Mesothelial cell of epicardium (in vitro differentiated cells): ENCODE results near the gene TBC1D2B. TPM values are rescaled to one million over a fixed set of nuclear protein-coding genes. Genes with fewer than 3 reads are reported as not detected.
"Not testable (repeated sequence)": the region's sequence is repeated elsewhere in the genome, so short reads cannot be mapped to it uniquely, and the experiment has no call there.

Source experiments
- DNase-seq, 2 experiments: peaks; one replicate each; pipeline ENCODE4 v3.0.0; 2021; ENCODE audit warnings: low spot score in 2 of 2; ENCODE audit not compliant: unreplicated experiment in 2 of 2
- H3K27ac Mint-ChIP-seq: 2 replicates; pipeline ENCODE4 v1.8.0; 2021; ENCODE audit warnings: mixed read lengths
- H3K27me3 Mint-ChIP-seq: 2 replicates; pipeline ENCODE4 v1.8.0; 2021; ENCODE audit warnings: low read depth, mixed read lengths
- H3K36me3 Mint-ChIP-seq: 2 replicates; pipeline ENCODE4 v1.8.0; 2021; ENCODE audit warnings: mixed read lengths
- H3K4me1 Mint-ChIP-seq: 2 replicates; pipeline ENCODE4 v1.8.0; 2021; ENCODE audit warnings: mixed read lengths
- H3K4me3 Mint-ChIP-seq: 2 replicates; pipeline ENCODE4 v1.8.0; 2021; ENCODE audit warnings: mild to moderate bottlenecking, moderate library complexity, mixed read lengths
- H3K9me3 Mint-ChIP-seq: 2 replicates; pipeline ENCODE4 v1.8.0; 2021; ENCODE audit warnings: mixed read lengths
- CTCF ChIP-seq: fragments of 200-600 bp; sonication (generic); IDR thresholded peaks from one replicate; pipeline ENCODE4 v1.5.0; 2021; ENCODE audit warnings: antibody characterized with exemption; ENCODE audit not compliant: unreplicated experiment
- total RNA-seq: library from RNA; stranded (reverse); gene quantifications from 3 replicates; pipeline ENCODE4 v1.2.1, GENCODE V29; 2021

The TBC1D2B gene
- total RNA-seq, 1 donor from 2014 or later = 39.8 TPM

DNA sequence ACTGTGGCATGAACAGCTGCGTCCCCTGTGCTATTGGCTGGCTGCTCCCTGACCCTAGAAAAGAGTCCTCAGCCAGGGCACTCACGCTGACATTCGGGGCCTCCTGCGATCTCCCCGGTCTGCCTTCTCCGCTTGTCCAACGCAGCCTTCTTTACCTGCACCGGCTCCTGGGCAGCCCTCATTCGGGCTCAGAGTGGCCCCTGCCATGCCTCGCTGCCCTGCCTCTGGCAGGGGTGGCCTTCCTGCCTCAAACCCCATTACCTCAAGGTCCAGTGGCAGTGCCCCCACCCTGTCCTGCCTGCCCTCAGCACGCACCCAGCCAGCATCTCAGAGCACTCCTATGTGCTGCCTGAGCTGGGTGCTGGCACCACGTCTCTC lies 86.5 kb downstream of the TBC1D2B start:
- TF ChIP-seq CTCF = no peak
- Mint-ChIP-seq H3K9me3 (no peaks in the 10 kb centered on the region), H3K27me3 (no peaks in the 10 kb centered on the region), H3K27ac (no peak overlapping the region), H3K4me1 (peaks cover 10% of the 10 kb centered on the region), H3K36me3 (no peaks in the 10 kb centered on the region), H3K4me3 (no peak overlapping the region)
- DNase-seq = no peak

DNA sequence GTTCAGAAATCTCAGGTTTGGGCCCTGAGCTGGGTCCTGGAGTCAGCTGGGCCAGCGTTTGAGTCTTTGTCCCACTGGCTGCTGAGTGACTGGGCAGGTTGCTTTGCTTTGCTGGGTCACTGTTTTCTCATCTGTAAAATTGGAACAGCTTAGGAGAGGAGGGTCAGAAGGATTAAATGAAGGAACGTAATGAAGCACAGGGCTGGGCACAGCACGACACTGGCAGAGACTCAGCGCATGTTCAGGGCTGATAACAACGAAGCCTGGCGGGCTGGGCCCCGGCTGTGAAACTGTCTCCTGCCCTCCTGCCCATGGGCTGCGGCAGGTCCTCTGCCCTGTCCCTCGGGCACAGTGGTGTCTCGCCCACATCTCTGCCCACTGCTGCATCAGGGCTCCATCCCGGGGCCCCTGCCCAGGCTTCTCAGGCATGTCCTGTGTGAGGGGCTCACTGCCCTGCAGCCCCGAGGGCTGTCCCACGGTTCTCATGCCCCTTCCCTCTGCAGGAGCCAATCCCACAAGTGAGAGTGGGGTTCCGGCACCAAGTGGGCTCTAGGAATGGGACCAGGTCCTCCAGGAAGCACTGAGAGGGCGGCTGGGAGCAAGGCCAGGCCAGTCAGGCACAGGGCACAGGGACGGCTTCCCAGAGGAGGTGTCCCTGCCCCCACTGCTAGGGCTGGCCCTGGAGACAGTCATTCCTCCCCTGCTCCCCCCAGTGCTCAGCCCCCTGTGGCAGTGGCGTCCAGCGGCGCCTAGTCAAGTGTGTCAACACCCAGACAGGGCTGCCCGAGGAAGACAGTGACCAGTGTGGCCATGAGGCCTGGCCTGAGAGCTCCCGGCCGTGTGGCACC lies 88.0 kb downstream of the TBC1D2B start:
- Mint-ChIP-seq H3K4me1 (peaks cover 10% of the 10 kb centered on the region), H3K27me3 (no peaks in the 10 kb centered on the region), H3K27ac (no peak overlapping the region), H3K9me3 (no peaks in the 10 kb centered on the region), H3K36me3 (no peaks in the 10 kb centered on the region), H3K4me3 (no peak overlapping the region)
- no peak for TF ChIP-seq CTCF
- no peak for DNase-seq

DNA sequence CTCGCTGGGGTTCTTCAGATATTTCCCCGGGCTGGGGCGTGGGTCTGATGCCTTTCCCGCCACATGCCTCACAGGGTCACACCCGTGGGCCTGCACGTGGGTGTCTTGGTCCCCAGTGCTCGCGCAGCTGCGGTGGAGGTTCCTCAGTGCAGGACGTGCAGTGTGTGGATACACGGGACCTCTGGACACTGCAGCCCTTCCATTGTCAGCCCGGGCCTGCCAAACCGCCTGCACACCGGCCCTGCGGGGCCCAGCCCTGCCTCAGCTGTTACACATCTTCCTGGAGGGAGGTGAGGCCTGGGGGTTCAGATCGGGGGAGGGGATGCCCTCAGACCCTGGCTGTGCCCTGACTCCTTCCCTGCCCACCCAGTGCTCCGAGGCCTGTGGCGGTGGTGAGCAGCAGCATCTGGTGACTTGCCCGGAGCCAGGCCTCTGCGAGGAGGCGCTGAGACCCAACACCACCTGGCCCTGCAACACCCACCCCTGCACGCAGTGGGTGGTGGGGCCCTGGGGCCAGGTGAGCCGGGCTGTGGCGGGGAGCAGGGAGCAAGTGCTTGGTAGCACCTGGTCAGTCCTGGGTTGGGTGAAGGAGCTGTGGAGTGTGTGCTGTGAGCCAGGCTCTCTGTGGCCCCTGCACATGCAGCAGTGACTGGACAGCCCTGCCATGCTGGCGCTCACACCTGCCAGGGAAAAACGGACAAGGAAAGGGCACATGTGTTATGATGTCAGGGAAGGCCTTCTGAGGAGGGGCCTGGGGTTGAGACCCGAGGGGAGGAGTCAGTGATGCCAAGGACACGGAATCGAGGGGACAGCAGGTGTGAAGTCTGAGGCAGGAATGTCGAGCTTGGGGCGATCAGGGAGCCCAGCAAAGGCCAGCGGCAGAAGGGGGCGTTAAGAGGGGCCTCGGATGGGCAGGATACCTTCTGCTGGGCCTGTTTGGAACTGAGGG lies 88.9 kb downstream of the TBC1D2B start:
- TF ChIP-seq CTCF = no peak
- Mint-ChIP-seq H3K9me3 (no peaks in the 10 kb centered on the region), H3K27me3 (peaks cover under 1% of the 10 kb centered on the region), H3K36me3 (no peaks in the 10 kb centered on the region), H3K27ac (peak overlapping the region; percentile 18), H3K4me1 (peaks cover 10% of the 10 kb centered on the region), H3K4me3 (no peak overlapping the region)
- no peak for DNase-seq

GRCh38 chr15:77987765-77988136 lies 89.8 kb downstream of the TBC1D2B start:
- not testable (repeated sequence) for H3K4me3 Mint-ChIP-seq, DNase-seq, H3K27me3 Mint-ChIP-seq, H3K36me3 Mint-ChIP-seq, H3K4me1 Mint-ChIP-seq, H3K27ac Mint-ChIP-seq, H3K9me3 Mint-ChIP-seq

- Mint-ChIP-seq H3K27ac (no peak overlapping the region), H3K27me3 (peaks cover 4% of the 10 kb centered on the region), H3K4me3 (no peak overlapping the region), H3K36me3 (no peaks in the 10 kb centered on the region), H3K4me1 (peaks cover 6% of the 10 kb centered on the region), H3K9me3 (no peaks in the 10 kb centered on the region)
- no peak for TF ChIP-seq CTCF
- DNase-seq = no peak
Measured at GRCh38 chr15:77986891-77987764, 90.4 kb downstream of the TBC1D2B start.
